PFSK-1 (cell line): ENCODE results near the gene NCR2.

Source experiments
- FOXP2 ChIP-seq: optimal IDR thresholded peaks from 2 replicates; pipeline ENCODE3; 2011; ENCODE audit warnings: borderline replicate concordance, control low read depth, inconsistent platforms; ENCODE audit not compliant: insufficient read depth; ENCODE audit errors: extremely low read length, extremely low read depth
- POLR2AphosphoS5 ChIP-seq: IDR thresholded peaks from 2 replicates; pipeline ENCODE4 v1.6.1; 2012; ENCODE audit warnings: low read depth, mild to moderate bottlenecking, control low read depth, low read length, moderate library complexity
- SIN3A ChIP-seq: IDR thresholded peaks from 2 replicates; pipeline ENCODE4 v1.6.1; 2012; ENCODE audit warnings: mild to moderate bottlenecking, low read length, moderate library complexity, borderline replicate concordance; ENCODE audit not compliant: insufficient read depth
- TAF1 ChIP-seq: IDR thresholded peaks from 2 replicates; pipeline ENCODE4 v1.6.1; 2012; ENCODE audit warnings: low read length, control low read depth, borderline replicate concordance; ENCODE audit not compliant: insufficient read depth
- TF ChIP-seq, protein P1 (sequence below), 2 experiments: IDR thresholded peaks; 2 replicates each; pipeline versions ENCODE4 v1.6.1 to v1.8.0; 2011 to 2012; ENCODE audit warnings: low read depth in 2 of 2, low read length in 2 of 2, control low read depth in 1 of 2, inconsistent platforms in 1 of 2, mild to moderate bottlenecking in 1 of 2, moderate library complexity in 1 of 2; ENCODE audit not compliant: insufficient read depth in 1 of 2

The NCR2 gene

DNA sequence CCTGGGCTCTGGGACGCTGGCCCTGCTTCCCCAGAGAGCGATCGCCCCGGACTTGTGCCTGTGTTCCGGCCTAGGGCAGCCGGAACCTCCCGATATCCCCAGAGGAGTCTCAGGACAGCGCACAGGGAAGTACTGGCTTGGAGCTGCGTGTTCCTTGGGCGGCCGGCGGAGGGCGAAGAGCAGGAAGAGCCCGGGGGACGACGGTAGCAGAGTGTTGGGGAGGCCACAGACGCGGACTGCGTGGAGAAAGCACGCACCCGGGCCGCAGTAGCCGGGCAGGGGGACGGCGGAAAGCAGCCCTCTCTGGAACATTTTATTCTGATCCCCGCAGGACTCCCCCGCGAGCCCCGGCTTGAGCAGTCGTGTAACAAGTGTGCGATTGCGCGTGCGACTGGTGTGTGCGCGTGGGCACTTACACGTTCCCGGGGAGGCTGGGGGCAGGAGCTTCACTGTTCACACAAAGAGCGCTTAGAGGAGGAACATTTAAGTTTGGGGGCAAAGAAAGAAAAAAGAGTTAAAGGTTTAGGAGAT is 36.1 kb downstream of the NCR2 start:
- TF ChIP-seq FOXP2 (no peak), SIN3A (no peak), POLR2AphosphoS5 (no peak), TAF1 (no peak)
- TF ChIP-seq, protein P1, sequence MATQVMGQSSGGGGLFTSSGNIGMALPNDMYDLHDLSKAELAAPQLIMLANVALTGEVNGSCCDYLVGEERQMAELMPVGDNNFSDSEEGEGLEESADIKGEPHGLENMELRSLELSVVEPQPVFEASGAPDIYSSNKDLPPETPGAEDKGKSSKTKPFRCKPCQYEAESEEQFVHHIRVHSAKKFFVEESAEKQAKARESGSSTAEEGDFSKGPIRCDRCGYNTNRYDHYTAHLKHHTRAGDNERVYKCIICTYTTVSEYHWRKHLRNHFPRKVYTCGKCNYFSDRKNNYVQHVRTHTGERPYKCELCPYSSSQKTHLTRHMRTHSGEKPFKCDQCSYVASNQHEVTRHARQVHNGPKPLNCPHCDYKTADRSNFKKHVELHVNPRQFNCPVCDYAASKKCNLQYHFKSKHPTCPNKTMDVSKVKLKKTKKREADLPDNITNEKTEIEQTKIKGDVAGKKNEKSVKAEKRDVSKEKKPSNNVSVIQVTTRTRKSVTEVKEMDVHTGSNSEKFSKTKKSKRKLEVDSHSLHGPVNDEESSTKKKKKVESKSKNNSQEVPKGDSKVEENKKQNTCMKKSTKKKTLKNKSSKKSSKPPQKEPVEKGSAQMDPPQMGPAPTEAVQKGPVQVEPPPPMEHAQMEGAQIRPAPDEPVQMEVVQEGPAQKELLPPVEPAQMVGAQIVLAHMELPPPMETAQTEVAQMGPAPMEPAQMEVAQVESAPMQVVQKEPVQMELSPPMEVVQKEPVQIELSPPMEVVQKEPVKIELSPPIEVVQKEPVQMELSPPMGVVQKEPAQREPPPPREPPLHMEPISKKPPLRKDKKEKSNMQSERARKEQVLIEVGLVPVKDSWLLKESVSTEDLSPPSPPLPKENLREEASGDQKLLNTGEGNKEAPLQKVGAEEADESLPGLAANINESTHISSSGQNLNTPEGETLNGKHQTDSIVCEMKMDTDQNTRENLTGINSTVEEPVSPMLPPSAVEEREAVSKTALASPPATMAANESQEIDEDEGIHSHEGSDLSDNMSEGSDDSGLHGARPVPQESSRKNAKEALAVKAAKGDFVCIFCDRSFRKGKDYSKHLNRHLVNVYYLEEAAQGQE (IDR thresholded peaks at IDR 0.05; ENCODE audit: insufficient read depth in 1 of 2, low read depth in 2 of 2, low read length in 2 of 2): no peak

DNA sequence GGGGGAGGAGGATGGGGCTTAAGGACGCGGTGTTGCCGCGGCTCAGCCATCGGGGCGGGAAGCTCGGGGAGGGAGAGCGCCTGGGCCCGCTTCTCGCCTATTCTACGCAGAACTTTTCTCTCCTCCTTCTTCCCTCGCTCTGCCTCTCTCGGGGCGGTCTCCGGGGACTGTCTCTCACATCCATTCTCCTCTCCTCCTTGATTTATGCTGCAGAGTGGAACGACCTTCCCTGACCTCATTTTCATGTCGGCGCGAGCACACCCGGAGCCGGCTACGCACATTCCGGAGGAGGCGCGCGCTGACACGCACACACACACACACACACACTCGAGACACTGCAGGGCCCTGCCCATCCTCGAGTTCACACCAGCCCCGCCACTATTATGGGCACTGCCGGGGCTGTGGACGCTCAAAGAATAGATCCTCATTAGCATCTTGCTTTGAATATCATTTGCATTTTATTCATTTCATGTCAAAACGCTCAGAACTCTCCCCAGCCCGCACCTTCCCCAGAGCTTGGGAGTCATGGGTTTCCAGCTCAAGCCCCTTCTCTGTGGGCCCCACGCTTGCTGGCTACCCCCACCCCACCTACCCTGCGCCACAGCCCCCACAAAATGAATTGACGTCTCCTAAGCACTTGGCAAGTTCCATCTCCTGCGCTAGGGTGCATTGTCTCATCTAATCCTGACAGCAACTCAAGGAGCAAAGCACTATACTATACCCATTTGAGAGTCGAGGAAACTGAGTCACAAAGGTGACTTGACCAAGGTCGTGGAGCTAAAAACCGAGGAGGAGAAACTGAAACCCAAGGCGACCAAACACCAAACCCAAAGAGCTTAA is 36.8 kb downstream of the NCR2 start:
- TF ChIP-seq FOXP2 (no peak), TAF1 (no peak), POLR2AphosphoS5 (no peak), SIN3A (no peak)
- TF ChIP-seq, protein P1 (IDR thresholded peaks at IDR 0.05; ENCODE audit: insufficient read depth in 1 of 2, low read depth in 2 of 2, low read length in 2 of 2): no peak

DNA sequence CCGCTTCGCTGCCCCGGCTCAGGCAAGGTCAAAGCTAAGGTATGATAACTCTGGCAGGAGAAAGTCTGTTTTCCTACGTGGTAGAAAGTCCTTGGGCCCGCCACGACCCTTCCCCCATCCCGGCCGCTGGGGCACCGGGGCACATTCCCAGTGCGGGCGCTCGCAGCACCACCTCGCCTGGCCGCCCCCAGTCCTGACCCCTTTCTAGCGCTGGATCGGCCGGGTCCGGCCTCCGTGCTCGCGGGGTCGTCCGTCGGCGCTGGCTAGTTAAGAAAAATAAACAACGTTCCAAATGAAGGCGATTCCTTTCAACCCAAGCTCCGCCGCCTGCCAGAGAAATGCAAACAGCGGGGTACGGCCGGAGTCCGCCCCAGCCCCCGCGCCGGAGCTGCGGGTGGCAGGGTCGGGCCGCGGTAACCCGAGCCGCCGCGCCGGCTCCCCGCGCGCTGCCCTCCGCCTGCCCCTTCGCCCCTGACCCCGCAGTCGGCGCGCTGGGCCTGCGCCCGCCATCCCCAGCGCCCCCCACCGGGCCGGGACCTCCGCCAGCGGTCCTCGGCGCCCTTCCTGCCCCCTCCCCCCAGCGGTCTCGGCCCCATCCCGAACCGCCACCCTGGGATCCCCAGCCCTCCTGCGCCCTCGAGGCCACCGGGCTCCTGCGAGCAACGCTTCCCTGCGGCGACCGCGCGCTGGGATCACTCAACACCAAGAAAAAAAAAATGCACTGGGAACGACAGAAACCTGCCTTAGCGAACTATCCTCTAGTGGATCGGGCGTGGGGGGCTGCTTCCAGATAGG is 37.6 kb downstream of the NCR2 start:
- TF ChIP-seq, protein P1 (IDR thresholded peaks at IDR 0.05; ENCODE audit: insufficient read depth in 1 of 2, low read depth in 2 of 2, low read length in 2 of 2): no peak
- TF ChIP-seq FOXP2 (no peak), POLR2AphosphoS5 (no peak), SIN3A (no peak), TAF1 (no peak)

DNA sequence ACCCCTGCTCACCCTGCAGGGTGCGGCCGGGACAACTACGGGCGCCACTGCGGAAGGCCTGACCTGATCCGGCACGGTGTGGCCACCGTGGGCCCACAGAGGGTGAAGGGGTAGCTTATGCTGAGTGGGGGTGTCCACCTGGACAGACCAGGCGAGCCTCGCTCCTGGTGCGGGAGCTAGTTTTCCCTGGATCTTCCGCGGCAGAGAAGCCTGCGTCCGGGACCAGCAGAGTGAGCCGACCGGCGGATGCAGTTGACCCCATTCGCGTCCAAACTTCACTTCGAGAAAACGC is 38.2 kb downstream of the NCR2 start:
- TF ChIP-seq TAF1 (no peak), SIN3A (no peak), POLR2AphosphoS5 (no peak), FOXP2 (no peak)
- TF ChIP-seq, protein P1 (IDR thresholded peaks at IDR 0.05; ENCODE audit: insufficient read depth in 1 of 2, low read depth in 2 of 2, low read length in 2 of 2): no peak
